Spleen (tissue), 7 donors: ENCODE measurements around the gene EFCC1.
"Not testable (repeated sequence)": the region's sequence is repeated elsewhere in the genome, so short reads cannot be mapped to it uniquely, and the experiment has no call there.

Experiments used
- POLR2A ChIP-seq, 3 donors: fragments of 450-650 bp; IDR thresholded peaks; one replicate each; pipeline ENCODE4 v1.5.1; 2017; ENCODE audit warnings: antibody characterized with exemption in 3 of 3, mild to moderate bottlenecking in 1 of 3
- POLR2AphosphoS5 ChIP-seq, 3 donors: sonication (generic); formaldehyde crosslinking; IDR thresholded peaks; one replicate each; pipeline ENCODE4 v1.5.1; 2017; ENCODE audit warnings: antibody characterized with exemption in 3 of 3
- TF ChIP-seq, protein P1 (sequence below), 11 experiments: fragments of 200-600 bp in 7 of 11; fragments of 450-650 bp in 4 of 11; sonication (generic) in 4 of 11; IDR thresholded peaks in 8 of 11; conservative IDR thresholded peaks in 3 of 11; 1 replicate in 7 of 11; 2 replicates in 4 of 11; pipeline versions ENCODE4 v1.4.0 to v1.8.0; 2016 to 2021; ENCODE audit warnings: antibody characterized with exemption in 11 of 11, inconsistent platforms in 4 of 11, mild to moderate bottlenecking in 1 of 11
- donor health status: DM: no; HTN: no; CAD: no; lungs with moderate emphysema.
- donor health status: DM: no; HTN: no; CAD: no.
- donor health status: DM: no; HTN: no; CAD: no.

DNA sequence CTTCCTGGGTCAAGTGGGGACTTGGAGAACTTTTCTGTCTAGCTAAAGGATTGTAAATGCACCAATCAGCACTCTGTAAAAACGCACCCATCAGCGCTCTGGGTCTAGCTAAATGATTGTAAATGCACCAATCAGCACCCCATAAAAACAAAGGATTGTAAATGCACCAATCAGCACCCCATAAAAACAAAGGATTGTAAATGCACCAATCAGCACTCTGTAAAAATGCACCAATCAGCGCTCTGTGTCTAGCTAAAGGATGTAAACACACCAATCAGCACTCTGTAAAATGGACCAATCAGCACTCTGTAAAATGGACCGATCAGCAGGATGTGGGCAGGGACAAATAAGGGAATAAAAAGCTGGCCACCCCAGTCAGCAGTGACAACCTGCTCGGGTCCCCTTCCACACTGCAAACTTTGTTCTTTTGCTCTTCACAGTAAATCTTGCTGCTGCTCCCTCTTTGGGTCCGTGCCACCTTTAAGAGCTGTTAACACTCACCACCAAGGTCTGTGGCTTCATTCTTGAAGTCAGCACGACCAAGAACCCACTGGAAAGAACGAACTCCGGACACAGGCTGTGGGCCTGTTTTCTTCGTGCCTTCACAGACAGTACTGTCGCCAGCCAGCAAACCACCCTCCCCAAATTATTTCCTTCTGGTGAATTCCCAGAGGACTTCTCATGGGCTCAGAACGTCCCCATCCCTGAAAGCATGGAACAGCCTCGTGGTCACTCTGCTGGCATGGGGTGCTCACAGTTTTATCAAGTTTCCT is 68.4 kb downstream of the EFCC1 start:
- TF ChIP-seq, protein P1, sequence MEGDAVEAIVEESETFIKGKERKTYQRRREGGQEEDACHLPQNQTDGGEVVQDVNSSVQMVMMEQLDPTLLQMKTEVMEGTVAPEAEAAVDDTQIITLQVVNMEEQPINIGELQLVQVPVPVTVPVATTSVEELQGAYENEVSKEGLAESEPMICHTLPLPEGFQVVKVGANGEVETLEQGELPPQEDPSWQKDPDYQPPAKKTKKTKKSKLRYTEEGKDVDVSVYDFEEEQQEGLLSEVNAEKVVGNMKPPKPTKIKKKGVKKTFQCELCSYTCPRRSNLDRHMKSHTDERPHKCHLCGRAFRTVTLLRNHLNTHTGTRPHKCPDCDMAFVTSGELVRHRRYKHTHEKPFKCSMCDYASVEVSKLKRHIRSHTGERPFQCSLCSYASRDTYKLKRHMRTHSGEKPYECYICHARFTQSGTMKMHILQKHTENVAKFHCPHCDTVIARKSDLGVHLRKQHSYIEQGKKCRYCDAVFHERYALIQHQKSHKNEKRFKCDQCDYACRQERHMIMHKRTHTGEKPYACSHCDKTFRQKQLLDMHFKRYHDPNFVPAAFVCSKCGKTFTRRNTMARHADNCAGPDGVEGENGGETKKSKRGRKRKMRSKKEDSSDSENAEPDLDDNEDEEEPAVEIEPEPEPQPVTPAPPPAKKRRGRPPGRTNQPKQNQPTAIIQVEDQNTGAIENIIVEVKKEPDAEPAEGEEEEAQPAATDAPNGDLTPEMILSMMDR (IDR thresholded peaks at IDR 0.05 in 8 of 11, conservative IDR thresholded peaks at IDR 0.05 in 3 of 11): not testable (repeated sequence)
- TF ChIP-seq POLR2A, POLR2AphosphoS5 (IDR thresholded peaks at IDR 0.05): not testable (repeated sequence)
